Endothelial cell (in vitro differentiated cells): Measurements from ENCODE around the gene IL20RB. TPM values are rescaled to one million over a fixed set of nuclear protein-coding genes. Genes with fewer than 3 reads are reported as not detected.

Source experiments
- DNase-seq: peaks from one replicate; pipeline ENCODE4 v3.0.0; 2021; ENCODE audit warnings: low spot score
- H3K27ac Mint-ChIP-seq: one replicate; pipeline ENCODE4 v1.8.0; 2021; ENCODE audit warnings: mixed read lengths, inconsistent platforms; ENCODE audit not compliant: unreplicated experiment
- H3K27me3 Mint-ChIP-seq: one replicate; pipeline ENCODE4 v1.8.0; 2021; ENCODE audit warnings: mild to moderate bottlenecking, moderate library complexity, mixed read lengths, inconsistent platforms; ENCODE audit not compliant: unreplicated experiment
- H3K36me3 Mint-ChIP-seq: one replicate; pipeline ENCODE4 v1.8.0; 2021; ENCODE audit warnings: mild to moderate bottlenecking, low read depth, mixed read lengths, inconsistent platforms; ENCODE audit not compliant: unreplicated experiment
- H3K4me1 Mint-ChIP-seq: one replicate; pipeline ENCODE4 v1.8.0; 2021; ENCODE audit warnings: mild to moderate bottlenecking, mixed read lengths, inconsistent platforms; ENCODE audit not compliant: unreplicated experiment
- H3K4me3 Mint-ChIP-seq: one replicate; pipeline ENCODE4 v1.8.0; 2021; ENCODE audit warnings: mild to moderate bottlenecking, mixed read lengths, inconsistent platforms; ENCODE audit not compliant: unreplicated experiment
- H3K9me3 Mint-ChIP-seq: one replicate; pipeline ENCODE4 v1.8.0; 2021; ENCODE audit warnings: mixed read lengths, inconsistent platforms; ENCODE audit not compliant: unreplicated experiment
- CTCF ChIP-seq: fragments of 200-600 bp; sonication (generic); IDR thresholded peaks from one replicate; pipeline ENCODE4 v1.5.0; 2021; ENCODE audit warnings: antibody characterized with exemption; ENCODE audit not compliant: unreplicated experiment
- total RNA-seq: library from RNA; stranded (reverse); fragmentation: NEBNext Ultra II Directional; extraction: Animal tissue kit (Norgen Biotek cat#: 25700); gene quantifications from one replicate; pipeline ENCODE4 v1.2.1, GENCODE V29; 2021; ENCODE audit not compliant: unreplicated experiment

IL20RB gene
- total RNA-seq, 1 donor from 2014 or later: 2.9 TPM

GRCh38 chr3:136955813-136956212 is 2.0 kb upstream of the IL20RB start:
- H3K27me3 Mint-ChIP-seq: no peaks in the 10 kb centered on the region
- H3K4me1 Mint-ChIP-seq: peaks cover 14% of the 10 kb centered on the region
- no peak for DNase-seq

GRCh38 chr3:136956971-136957370 is 812 bp upstream of the IL20RB start:
- H3K4me3 Mint-ChIP-seq: no peak overlapping the region
- H3K36me3 Mint-ChIP-seq: peaks cover 8% of the 10 kb centered on the region
- no peak for DNase-seq
- peaks cover 14% of the 10 kb centered on the region for H3K4me1 Mint-ChIP-seq
- no peak overlapping the region for H3K27ac Mint-ChIP-seq
- H3K9me3 Mint-ChIP-seq: no peaks in the 10 kb centered on the region
- H3K27me3 Mint-ChIP-seq: no peaks in the 10 kb centered on the region
- TF ChIP-seq CTCF: no peak

More at GRCh38 chr3:136955813-136956212, 2.0 kb upstream of the IL20RB start:
- Mint-ChIP-seq H3K4me3 (no peak overlapping the region), H3K36me3 (peaks cover 8% of the 10 kb centered on the region), H3K27ac (no peak overlapping the region), H3K9me3 (no peaks in the 10 kb centered on the region)
- no peak for TF ChIP-seq CTCF

DNA sequence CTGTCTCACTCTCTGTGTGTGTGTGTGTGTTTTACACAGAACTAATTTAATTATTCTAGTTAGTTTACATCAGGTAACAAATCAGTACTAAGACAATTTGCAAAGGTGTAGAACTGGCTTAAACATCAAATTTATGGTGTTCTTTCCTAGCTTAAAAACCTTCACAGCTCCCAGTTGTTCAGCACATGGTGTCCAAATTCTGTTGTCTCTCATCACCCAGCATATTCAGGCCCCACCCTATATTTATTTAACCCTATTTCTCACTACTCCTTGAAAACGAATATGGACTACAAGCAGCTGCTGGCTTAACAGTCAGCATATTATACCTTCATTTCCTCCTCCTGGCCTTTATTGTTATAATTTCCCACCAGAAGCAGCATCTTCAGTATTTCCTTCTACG is 1.2 kb downstream of the IL20RB start:
- Mint-ChIP-seq H3K4me1 (peaks cover 10% of the 10 kb centered on the region), H3K9me3 (no peaks in the 10 kb centered on the region), H3K4me3 (no peak overlapping the region), H3K27ac (no peak overlapping the region), H3K36me3 (peaks cover 8% of the 10 kb centered on the region), H3K27me3 (no peaks in the 10 kb centered on the region)
- no peak for TF ChIP-seq CTCF
- DNase-seq: no peak

GRCh38 chr3:136959599-136959998 is 1.8 kb downstream of the IL20RB start:
- Mint-ChIP-seq H3K27ac (no peak overlapping the region), H3K36me3 (peaks cover 7% of the 10 kb centered on the region), H3K9me3 (no peaks in the 10 kb centered on the region), H3K4me3 (no peak overlapping the region), H3K27me3 (no peaks in the 10 kb centered on the region), H3K4me1 (peaks cover 10% of the 10 kb centered on the region)
- DNase-seq: no peak
- no peak for TF ChIP-seq CTCF

GRCh38 chr3:136960838-136961836 is 3.4 kb downstream of the IL20RB start:
- no peak for DNase-seq
- Mint-ChIP-seq H3K27me3 (no peaks in the 10 kb centered on the region), H3K36me3 (peaks cover 4% of the 10 kb centered on the region), H3K9me3 (no peaks in the 10 kb centered on the region), H3K27ac (no peak overlapping the region), H3K4me1 (peaks cover 7% of the 10 kb centered on the region), H3K4me3 (no peak overlapping the region)
- no peak for TF ChIP-seq CTCF
